ENCODE results near the gene MAP4K3.

MAP4K3 gene

DNA sequence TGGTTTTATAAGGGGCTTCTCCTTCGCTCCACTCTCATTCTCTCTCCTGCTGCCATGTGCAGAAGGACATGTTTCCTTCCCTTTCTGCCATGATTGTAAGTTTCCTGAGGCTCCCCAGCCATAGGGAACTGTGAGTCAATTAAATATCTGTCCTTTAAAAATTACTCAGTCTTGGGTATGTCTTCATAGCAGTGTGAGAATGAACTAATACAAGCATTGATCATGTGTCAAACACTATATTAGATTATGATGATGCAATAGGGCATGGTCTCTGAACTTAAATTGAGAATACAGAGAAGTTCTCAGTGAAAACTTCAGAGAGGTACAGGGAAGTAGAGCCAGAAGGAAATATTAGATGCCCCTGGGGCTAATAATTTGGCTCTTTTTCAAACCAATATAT is 5.9 kb upstream of the MAP4K3 start:
- no peak for DNase-seq

DNA sequence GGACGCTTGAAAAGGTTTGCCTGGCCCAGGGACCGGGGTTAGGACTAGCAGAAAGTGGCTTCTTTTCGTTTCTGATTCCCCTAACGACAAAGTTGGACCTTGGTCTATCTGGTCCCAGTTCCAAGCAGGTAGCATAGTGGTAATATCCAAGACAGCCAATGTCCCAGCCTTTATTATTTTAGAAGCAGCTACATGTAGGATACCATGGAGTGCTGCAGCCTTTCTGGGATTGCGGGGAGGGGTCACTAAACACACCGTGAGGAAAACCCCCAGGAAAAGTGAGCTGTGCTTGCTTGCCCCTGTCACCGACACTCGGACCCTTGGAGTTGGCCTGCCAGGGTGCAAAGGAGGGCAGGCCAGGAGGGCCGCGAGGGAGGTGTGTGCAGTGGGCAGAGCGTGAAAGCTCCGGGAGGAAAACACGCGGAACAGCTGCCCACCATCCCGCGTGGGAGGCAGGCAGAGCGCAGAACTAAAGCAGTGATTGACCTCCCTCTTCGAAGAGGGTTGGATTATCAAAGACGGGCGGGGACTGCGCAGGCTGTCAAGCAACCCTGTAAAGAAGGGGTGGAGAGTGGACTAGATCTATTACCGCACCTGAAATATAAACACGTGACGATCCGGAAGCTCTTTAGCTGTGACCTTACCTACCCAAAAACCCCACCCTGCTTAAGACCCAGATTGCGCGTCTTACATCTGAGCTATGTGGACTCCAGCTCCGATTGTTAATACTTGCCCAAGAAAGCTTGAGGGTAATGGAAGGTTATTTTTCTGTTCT is 624 bp upstream of the MAP4K3 start:
- DNase-seq: no peak

GRCh38 chr2:39435741-39436591 is 1.1 kb downstream of the MAP4K3 start:
- DNase-seq: no peak

GRCh38 chr2:39435234-39435633 is 1.9 kb downstream of the MAP4K3 start:
- no peak for DNase-seq

GRCh38 chr2:39434233-39434897 is 2.7 kb downstream of the MAP4K3 start:
- DNase-seq: no peak

DNA sequence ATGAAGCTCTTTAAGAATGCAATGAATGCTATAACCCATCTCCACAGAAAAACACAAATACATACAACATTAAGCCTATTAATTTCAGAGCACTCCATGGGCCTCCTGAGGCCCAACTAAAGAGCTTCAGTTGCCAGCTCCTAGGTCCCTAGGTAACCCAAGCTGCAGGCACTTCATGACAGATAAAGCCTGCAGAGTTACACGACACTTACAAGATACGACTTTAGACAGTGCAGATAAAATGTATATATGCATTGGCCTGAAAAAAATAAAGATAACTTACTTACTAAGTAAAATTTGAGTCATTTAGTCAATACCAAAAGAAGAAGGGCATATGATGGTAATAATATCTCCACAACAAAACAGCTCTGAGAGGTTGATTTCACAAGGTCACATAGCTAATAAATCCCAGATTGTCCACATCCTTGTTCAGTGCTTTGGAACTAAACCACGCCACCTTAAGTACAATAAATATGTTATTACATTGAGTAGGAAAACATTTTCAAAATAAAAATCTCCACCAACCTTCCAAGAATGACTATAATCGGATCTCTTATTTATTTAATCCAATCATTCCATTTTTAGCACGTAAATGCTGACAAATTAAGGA is 3.4 kb downstream of the MAP4K3 start:
- no peak for DNase-seq

DNA sequence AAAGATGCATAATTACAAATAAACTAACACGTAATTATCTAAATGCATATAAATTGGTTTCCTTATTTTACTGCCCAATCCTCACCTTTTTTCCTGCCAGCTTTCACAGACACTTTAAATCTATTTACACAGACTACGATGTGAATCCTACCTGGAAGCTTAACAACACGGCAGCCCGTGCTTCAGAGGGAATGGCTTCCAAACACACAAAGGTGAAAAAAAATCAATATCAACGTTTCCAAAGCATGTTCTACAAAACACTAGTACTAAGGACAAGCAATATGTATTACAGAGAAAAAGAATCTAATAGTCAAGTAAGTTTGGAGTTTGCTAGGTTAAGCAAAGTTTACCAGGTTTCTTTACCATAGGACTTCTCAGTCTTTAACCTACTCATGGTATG is 4.4 kb downstream of the MAP4K3 start:
- no peak for DNase-seq

GRCh38 chr2:39431592-39432316 is 5.3 kb downstream of the MAP4K3 start:
- DNase-seq: no peak

GRCh38 chr2:39429746-39430145 is 7.3 kb downstream of the MAP4K3 start:
- DNase-seq: no peak

DNA sequence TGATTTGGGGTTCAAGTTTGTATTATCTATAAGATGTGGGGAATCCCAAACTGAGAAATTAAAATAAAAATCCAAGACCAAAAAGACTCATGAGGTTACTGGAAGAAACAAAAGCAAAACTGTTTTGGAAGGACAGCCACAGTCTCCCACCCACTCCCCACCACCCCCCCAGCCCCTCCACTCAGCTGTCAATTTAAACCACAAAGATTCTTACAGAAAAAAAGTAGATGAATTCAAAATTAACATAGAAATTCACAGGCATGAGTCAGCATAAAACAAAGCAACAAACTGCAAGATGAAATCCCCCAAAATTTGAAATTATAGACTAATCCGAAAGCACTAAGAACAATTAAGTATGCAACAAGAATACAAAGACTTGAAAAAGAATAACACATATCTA is 12.1 kb downstream of the MAP4K3 start:
- DNase-seq: no peak

GRCh38 chr2:39422700-39423099 is 14.4 kb downstream of the MAP4K3 start:
- no peak for DNase-seq

- no peak for DNase-seq
Observed at GRCh38 chr2:39421354-39421753, 15.7 kb downstream of the MAP4K3 start.

GRCh38 chr2:39419282-39420223 is 17.5 kb downstream of the MAP4K3 start:
- no peak for DNase-seq

DNA sequence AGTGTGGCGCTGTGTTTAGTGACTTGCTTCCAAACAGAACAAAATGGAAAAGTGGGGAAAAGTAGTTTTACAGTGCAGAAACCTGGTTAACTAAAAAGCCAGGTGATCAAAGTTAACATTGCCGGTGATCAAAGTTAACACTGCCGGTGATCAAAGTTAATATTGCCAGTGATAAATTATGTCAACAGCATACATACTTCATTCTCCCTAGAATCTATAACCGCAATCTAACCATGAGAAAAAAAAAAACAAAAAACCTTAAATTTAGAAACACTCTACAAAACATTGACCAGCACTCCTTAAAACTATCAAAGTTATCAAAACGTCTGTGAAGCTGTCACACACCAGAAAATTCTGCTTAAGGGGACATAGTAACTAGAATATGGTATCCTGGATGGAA is 18.6 kb downstream of the MAP4K3 start:
- DNase-seq: no peak

GRCh38 chr2:39416140-39416539 is 20.9 kb downstream of the MAP4K3 start:
- no peak for DNase-seq

GRCh38 chr2:39413063-39413737 is 23.9 kb downstream of the MAP4K3 start:
- DNase-seq: no peak

DNA sequence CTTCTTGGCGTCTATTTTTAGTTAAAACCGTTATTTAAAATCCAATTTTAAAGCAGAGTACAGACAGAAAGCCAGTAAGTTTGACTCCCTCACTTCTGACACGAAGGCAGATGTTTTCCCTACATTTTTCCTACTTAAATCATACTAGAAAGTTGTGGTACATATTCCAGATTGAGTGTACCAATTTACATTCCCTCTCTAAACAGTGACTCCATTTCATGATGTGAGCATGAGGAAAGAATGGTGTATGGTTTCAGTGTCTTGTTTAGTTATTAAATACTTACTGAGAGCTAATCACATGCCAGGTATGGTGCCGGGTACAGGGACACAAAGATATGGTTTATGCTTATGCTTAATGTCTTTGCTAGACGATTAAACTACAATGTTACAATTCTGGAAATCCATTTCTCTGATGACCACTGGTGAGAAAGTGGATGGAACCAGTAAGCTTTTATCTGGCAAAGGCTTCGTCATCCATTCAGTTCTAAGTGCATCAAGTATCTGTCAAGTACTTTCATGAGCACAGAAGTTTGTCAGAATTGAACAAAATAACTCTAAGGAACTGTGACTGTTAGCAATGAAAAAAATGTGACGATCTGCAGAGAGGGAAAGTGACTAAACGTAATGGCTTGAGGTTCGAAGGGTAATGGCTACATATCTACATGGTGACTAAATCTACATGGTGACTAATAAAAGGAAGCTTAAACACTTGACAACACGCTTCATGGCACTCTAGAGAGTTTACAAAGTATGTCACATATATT is 25.7 kb downstream of the MAP4K3 start:
- no peak for DNase-seq

DNA sequence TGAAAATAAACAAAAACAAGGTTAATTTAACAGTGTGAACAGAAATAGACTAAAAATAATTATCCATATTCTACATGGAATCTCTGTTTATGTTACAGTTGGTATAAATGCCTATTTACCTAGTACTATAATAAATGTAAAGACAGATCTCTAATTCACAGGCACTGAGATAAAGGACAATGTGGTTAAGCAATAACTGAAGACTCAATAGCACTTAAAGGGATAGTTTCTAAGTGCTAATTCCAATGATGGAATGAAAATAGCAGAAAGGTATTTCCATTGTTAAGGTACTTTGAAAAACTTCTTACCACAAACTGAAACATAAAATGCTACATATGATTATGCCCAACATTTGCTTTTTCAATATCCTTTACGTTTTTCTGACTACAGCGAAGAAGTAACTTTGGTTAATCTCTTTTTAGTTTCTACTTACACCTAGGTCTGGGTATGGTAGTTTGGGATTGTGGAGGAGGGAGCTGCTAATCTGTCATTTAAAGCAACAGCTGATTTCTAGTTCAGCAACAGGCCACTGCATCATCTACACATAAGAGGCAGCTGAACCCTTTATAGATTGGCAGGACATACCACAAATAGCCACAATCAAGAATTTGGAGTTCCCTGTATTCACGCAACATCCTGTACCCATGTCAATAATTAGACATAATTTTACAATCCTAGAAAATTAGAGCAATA is 27.2 kb downstream of the MAP4K3 start:
- no peak for DNase-seq

All from NCI-H1417 treated with DMSO at 0.1 percent for 48 hours (cell line).